Upper lobe of left lung (tissue), 6 donors: ENCODE measurements around the gene SLC6A18. TPM values are rescaled to one million over a fixed set of nuclear protein-coding genes. Genes with fewer than 3 reads are reported as not detected.

Experiments
- ATAC-seq, 2 donors: fragments of 200-7000 bp; cut with Tn5 transposase; one replicate each; pipeline ENCODE4 v1.9.1; 2022; ENCODE audit warnings: mild to moderate bottlenecking in 2 of 2, moderate library complexity in 2 of 2; ENCODE audit not compliant: low FRiP score in 2 of 2
- DNase-seq, 2 donors: peaks; one replicate each; pipeline ENCODE4 v3.0.0-alpha.2; 2019 to 2020
- H3K27ac ChIP-seq, 4 donors: fragments of 200-600 bp; sonication (generic); one replicate each; pipeline ENCODE4 v1.5.1; 2016 to 2019
- H3K27me3 ChIP-seq, 4 donors: fragments of 200-600 bp; sonication (generic); one replicate each; pipeline ENCODE4 v1.5.1; 2017 to 2019
- H3K36me3 ChIP-seq, 4 donors: fragments of 200-600 bp; sonication (generic); one replicate each; pipeline ENCODE4 v1.5.1; 2016 to 2019
- H3K4me1 ChIP-seq, 4 donors: fragments of 200-600 bp; sonication (generic); one replicate each; pipeline ENCODE4 v1.5.1; 2018 to 2019
- H3K4me3 ChIP-seq, 4 donors: fragments of 200-600 bp; sonication (generic); one replicate each; pipeline ENCODE4 v1.5.1; 2017 to 2019; ENCODE audit warnings: mild to moderate bottlenecking in 2 of 4, moderate library complexity in 1 of 4
- H3K9me3 ChIP-seq, 4 donors: fragments of 200-600 bp; sonication (generic); one replicate each; pipeline ENCODE4 v1.5.1; 2018 to 2019
- EP300 ChIP-seq, 4 donors: sonication (generic); formaldehyde crosslinking; IDR thresholded peaks; one replicate each; pipeline ENCODE4 v1.5.1; 2017; ENCODE audit warnings: antibody characterized with exemption in 4 of 4, control low read depth in 2 of 4
- POLR2A ChIP-seq, 4 donors: fragments of 450-650 bp; IDR thresholded peaks; one replicate each; pipeline ENCODE4 v1.5.1; 2016 to 2017; ENCODE audit warnings: antibody characterized with exemption in 4 of 4, mild to moderate bottlenecking in 2 of 4
- POLR2AphosphoS5 ChIP-seq, 2 donors: sonication (generic); formaldehyde crosslinking; IDR thresholded peaks; one replicate each; pipeline ENCODE4 v1.5.1; 2017; ENCODE audit warnings: antibody characterized with exemption in 2 of 2
- WGBS, 2 donors: methylation state at CpG; one replicate each; pipeline ENCODE4 v1.1.5; 2017 to 2018; 5-methylcytosine and 5-hydroxymethylcytosine counted together
- total RNA-seq, 6 donors: library from RNA; depleted of rRNA in 4 of 6; stranded (reverse); fragments of >200 nt in 4 of 6; gene quantifications; one replicate each; pipeline versions ENCODE4 v1.1.0 to v1.2.1, GENCODE V29; 2016 to 2021
- TF ChIP-seq, protein P1 (sequence below), 6 experiments: fragments of 450-650 bp in 4 of 6; fragments of 200-600 bp in 2 of 6; sonication (generic) in 2 of 6; IDR thresholded peaks; one replicate each; pipeline ENCODE4 v1.5.1; 2016 to 2019; ENCODE audit warnings: antibody characterized with exemption in 6 of 6
- donor health status: DM: no; HTN: no; CAD: no; lungs with moderate emphysema.
- donor health status: DM: no; HTN: yes; CAD: no; lungs with severe emphysema.

SLC6A18 gene
- total RNA-seq, 6 donors from 2014 or later, result not detected

DNA sequence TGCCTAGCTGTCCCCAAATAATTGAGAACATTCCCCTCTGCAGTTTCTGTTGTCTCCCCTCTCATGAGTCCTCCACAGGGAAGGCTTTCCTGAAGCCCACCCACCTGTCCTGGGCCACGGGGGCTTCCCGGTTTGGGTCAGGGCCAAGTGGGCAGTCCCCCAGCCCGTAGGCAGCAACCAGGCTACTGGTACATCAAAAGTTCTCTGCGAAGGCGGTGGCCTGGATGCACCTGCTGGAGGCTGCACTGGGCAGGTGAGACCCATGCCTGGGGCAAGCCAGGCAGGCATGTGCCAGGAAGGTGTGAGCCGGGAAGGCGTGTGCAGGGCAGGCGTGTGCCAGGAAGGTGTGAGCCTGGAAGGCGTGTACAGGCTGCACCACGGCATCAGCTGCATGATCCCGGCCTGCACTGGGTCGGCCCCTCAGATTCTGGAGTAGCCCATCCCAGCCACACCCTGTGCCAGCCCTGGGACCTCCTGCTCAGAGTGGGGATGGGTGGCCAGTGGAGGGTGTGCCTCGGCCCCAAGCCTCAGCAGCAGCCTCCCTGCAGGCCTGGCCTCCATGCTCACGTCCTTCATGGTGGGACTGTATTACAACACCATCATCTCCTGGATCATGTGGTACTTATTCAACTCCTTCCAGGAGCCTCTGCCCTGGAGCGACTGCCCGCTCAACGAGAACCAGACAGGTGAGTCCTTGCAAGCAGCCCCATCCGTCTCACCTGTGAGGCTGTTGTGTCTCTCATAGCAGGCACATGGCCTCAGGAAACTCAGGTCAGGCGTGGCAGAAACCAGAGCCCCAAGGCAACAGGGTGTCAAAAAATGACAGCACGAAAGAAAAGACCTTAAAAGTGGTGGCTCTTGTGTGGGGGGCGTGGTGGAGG lies 15.0 kb upstream of the SLC6A18 start:
- H3K4me1 ChIP-seq, result no peaks in the 10 kb centered on the region
- no peak overlapping the region for H3K27ac ChIP-seq
- H3K27me3 ChIP-seq, result no peaks in the 10 kb centered on the region
- H3K4me3 ChIP-seq, result no peak overlapping the region
- no peak for TF ChIP-seq EP300 (IDR thresholded peaks at IDR 0.05)
- no peak for TF ChIP-seq POLR2AphosphoS5 (IDR thresholded peaks at IDR 0.05)
- TF ChIP-seq POLR2A (IDR thresholded peaks at IDR 0.05), result no peak
- TF ChIP-seq, protein P1, sequence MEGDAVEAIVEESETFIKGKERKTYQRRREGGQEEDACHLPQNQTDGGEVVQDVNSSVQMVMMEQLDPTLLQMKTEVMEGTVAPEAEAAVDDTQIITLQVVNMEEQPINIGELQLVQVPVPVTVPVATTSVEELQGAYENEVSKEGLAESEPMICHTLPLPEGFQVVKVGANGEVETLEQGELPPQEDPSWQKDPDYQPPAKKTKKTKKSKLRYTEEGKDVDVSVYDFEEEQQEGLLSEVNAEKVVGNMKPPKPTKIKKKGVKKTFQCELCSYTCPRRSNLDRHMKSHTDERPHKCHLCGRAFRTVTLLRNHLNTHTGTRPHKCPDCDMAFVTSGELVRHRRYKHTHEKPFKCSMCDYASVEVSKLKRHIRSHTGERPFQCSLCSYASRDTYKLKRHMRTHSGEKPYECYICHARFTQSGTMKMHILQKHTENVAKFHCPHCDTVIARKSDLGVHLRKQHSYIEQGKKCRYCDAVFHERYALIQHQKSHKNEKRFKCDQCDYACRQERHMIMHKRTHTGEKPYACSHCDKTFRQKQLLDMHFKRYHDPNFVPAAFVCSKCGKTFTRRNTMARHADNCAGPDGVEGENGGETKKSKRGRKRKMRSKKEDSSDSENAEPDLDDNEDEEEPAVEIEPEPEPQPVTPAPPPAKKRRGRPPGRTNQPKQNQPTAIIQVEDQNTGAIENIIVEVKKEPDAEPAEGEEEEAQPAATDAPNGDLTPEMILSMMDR (IDR thresholded peaks at IDR 0.05), result no peak
- DNase-seq, result peak in 1 of 2 donors; percentile 56
- peak in 1 of 2 donors; percentile 3 for ATAC-seq
- H3K36me3 ChIP-seq, result no peaks in the 10 kb centered on the region
- H3K9me3 ChIP-seq, result no peaks in the 10 kb centered on the region
- 81 to 87% methylated on average over 10 to 21 of the region's 21 CpGs for WGBS, 2 donors

DNA sequence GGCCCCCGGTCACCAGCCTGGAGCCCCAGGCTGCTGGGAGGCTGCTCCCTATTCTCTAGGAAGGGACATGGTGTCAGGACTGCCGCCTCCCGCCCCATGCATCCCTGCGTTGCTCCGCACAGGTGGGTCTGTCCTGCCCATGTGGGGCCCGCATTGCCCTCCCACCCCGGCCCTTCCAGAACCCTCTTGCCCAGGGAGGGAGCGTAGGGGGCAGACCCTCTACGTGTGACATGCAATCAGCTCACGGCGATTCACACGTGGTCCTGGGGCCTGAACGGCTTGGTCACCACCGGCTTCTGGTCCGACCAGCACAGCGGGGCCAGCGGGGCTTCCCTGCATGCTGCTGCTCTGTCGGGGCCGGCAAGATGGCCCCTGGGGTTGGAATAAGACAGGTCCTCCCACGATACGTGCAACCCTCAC lies 14.3 kb upstream of the SLC6A18 start:
- Histone ChIP-seq H3K27me3 (no peaks in the 10 kb centered on the region), H3K4me1 (no peaks in the 10 kb centered on the region), H3K27ac (no peak overlapping the region), H3K36me3 (no peaks in the 10 kb centered on the region), H3K4me3 (no peak overlapping the region), H3K9me3 (no peaks in the 10 kb centered on the region)
- 80 to 81% methylated on average over 14 to 21 of the region's 21 CpGs for WGBS, 2 donors
- TF ChIP-seq POLR2A (IDR thresholded peaks at IDR 0.05) (no peak), POLR2AphosphoS5 (IDR thresholded peaks at IDR 0.05) (no peak), EP300 (IDR thresholded peaks at IDR 0.05) (no peak)
- DNase-seq (peak in 1 of 2 donors; percentile 65), ATAC-seq (no peak)

DNA sequence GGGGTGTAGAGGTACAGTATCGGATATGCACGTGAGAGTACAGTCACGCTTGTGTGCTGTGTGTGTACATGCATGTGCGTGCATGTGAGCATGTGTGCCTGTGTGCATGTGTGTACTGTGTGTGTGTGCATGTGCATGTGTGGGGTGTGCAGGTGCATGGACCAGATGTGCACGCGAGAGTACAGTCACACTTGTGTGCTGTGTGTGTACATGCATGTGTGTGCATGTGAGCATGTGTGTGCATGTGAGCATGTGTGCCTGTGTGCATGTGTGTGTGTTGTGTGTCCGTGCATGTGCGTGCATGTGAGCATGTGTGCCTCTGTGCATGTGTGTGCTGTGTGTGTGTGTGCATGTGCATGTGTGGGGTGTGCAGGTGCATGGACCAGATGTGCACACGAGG lies 13.5 kb upstream of the SLC6A18 start:
- Histone ChIP-seq H3K36me3 (no peaks in the 10 kb centered on the region), H3K27me3 (no peaks in the 10 kb centered on the region), H3K4me1 (no peaks in the 10 kb centered on the region), H3K9me3 (no peaks in the 10 kb centered on the region), H3K27ac (no peak overlapping the region), H3K4me3 (no peak overlapping the region)
- 90 to 94% methylated on average over 8 to 9 of the region's 9 CpGs for WGBS, 2 donors
- no peak for TF ChIP-seq EP300 (IDR thresholded peaks at IDR 0.05)
- no peak for TF ChIP-seq POLR2AphosphoS5 (IDR thresholded peaks at IDR 0.05)
- TF ChIP-seq, protein P1 (IDR thresholded peaks at IDR 0.05), result no peak
- TF ChIP-seq POLR2A (IDR thresholded peaks at IDR 0.05), result no peak
- ATAC-seq, result no peak
- no peak for DNase-seq

DNA sequence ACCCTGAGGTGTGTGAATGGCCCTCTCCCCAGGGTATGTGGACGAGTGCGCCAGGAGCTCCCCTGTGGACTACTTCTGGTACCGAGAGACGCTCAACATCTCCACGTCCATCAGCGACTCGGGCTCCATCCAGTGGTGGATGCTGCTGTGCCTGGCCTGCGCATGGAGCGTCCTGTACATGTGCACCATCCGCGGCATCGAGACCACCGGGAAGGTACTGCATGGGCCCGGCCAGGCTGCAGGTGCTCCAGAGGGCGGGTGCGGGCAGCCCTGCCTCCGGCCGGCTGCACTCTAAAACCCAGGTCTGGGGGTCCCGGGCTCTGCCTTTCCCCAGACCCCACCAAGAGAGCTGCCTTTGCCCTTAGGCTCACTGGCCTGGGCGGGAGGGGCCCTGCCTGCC lies 12.9 kb upstream of the SLC6A18 start:
- no peak overlapping the region for H3K27ac ChIP-seq
- H3K27me3 ChIP-seq, result no peaks in the 10 kb centered on the region
- no peak overlapping the region for H3K4me3 ChIP-seq
- peak in 1 of 2 donors; percentile 67 for DNase-seq
- H3K4me1 ChIP-seq, result no peaks in the 10 kb centered on the region
- no peaks in the 10 kb centered on the region for H3K36me3 ChIP-seq
- no peak for ATAC-seq
- no peaks in the 10 kb centered on the region for H3K9me3 ChIP-seq
- no peak for TF ChIP-seq POLR2A (IDR thresholded peaks at IDR 0.05)
- TF ChIP-seq, protein P1 (IDR thresholded peaks at IDR 0.05), result no peak
- no peak for TF ChIP-seq POLR2AphosphoS5 (IDR thresholded peaks at IDR 0.05)
- TF ChIP-seq EP300 (IDR thresholded peaks at IDR 0.05), result no peak
- WGBS, 2 donors, result 92 to 94% methylated on average over 18 to 20 of the region's 20 CpGs

DNA sequence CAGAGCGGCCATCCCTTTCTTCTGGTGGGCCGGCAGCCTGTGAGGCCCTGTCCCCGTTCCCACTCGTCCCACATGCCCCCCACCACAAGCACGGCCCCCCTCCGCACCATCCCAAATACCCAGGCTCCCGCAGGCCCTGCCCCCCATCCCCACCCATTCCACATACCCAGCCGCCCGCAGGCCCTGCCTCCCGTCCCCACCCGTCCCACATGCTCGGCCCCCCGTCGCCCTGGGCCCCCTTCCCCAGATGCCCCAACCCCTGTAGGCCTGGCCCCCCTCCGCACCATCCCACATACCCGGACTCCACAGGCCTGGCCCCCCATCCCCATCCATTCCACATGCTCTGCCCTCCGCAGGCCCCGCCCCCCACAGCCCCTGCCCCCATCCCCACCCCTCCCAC lies 12.3 kb upstream of the SLC6A18 start:
- ATAC-seq, result no peak
- TF ChIP-seq POLR2AphosphoS5 (IDR thresholded peaks at IDR 0.05) (no peak), POLR2A (IDR thresholded peaks at IDR 0.05) (no peak), EP300 (IDR thresholded peaks at IDR 0.05) (no peak)
- TF ChIP-seq, protein P1 (IDR thresholded peaks at IDR 0.05), result no peak
- no peaks in the 10 kb centered on the region for H3K27me3 ChIP-seq
- 79 to 83% methylated on average over 6 to 7 of the region's 18 CpGs for WGBS, 2 donors
- no peaks in the 10 kb centered on the region for H3K4me1 ChIP-seq
- H3K9me3 ChIP-seq, result no peaks in the 10 kb centered on the region
- H3K4me3 ChIP-seq, result no peak overlapping the region
- H3K36me3 ChIP-seq, result no peaks in the 10 kb centered on the region
- no peak for DNase-seq
- no peak overlapping the region for H3K27ac ChIP-seq
